GM23248 (cell line): Measurements from ENCODE around the gene RFX2.

Source experiments
- EZH2 ChIP-seq: fragments of 200-600 bp; sonication (generic); IDR thresholded peaks from 2 replicates; pipeline ENCODE4 v1.6.1; 2018; ENCODE audit warnings: antibody characterized with exemption, mild to moderate bottlenecking; ENCODE audit not compliant: insufficient read depth, poor library complexity, severe bottlenecking
- EZH2phosphoT487 ChIP-seq: fragments of 200-600 bp; sonication (generic); IDR thresholded peaks from 2 replicates; pipeline ENCODE4 v1.6.1; 2018; ENCODE audit warnings: antibody characterized with exemption, moderate library complexity, mild to moderate bottlenecking, low read depth; ENCODE audit not compliant: insufficient read depth

GRCh38 chr19:6017576-6017975 is 92.7 kb downstream of the RFX2 start:
- TF ChIP-seq EZH2 (no peak), EZH2phosphoT487 (no peak)
